Adrenal gland (tissue), 12 donors: ENCODE results near the gene PIK3R2. TPM values are rescaled to one million over a fixed set of nuclear protein-coding genes. Genes with fewer than 3 reads are reported as not detected.
"Not testable (repeated sequence)": the region's sequence is repeated elsewhere in the genome, so short reads cannot be mapped to it uniquely, and the experiment has no call there.

Experiments used
- DNase-seq, 7 donors: peaks; one replicate each; pipeline ENCODE4 v3.0.0-alpha.2; 2019 to 2020
- H3K27ac ChIP-seq, 5 donors: fragments of 200-600 bp; sonication (generic) in 4 of 5; 1 replicate in 3 of 5; 2 replicates in 2 of 5; pipeline versions ENCODE4 v1.5.1 to v1.8.0; 2016 to 2020; ENCODE audit warnings: mild to moderate bottlenecking in 1 of 5
- H3K27me3 ChIP-seq: fragments of 200-600 bp; 2 replicates; pipeline ENCODE4 v1.8.0; 2021
- H3K36me3 ChIP-seq, 2 donors: fragments of 200-600 bp; replicated peaks in 1 of 2; 1 replicate in 1 of 2; 2 replicates in 1 of 2; pipeline versions ENCODE4 v1.5.1 to v1.8.0; 2018 to 2022
- H3K4me1 ChIP-seq, 2 donors: fragments of 200-600 bp; replicated peaks in 1 of 2; 1 replicate in 1 of 2; 2 replicates in 1 of 2; pipeline versions ENCODE4 v1.5.1 to v1.8.0; 2018 to 2021
- H3K4me3 ChIP-seq, 4 donors: fragments of 200-600 bp; sonication (generic) in 3 of 4; one replicate each; pipeline ENCODE4 v1.5.1; 2016 to 2018
- H3K9me3 ChIP-seq, 3 donors: fragments of 200-600 bp; sonication (generic) in 1 of 3; replicated peaks in 1 of 3; 1 replicate in 2 of 3; 2 replicates in 1 of 3; pipeline versions ENCODE4 v1.5.1 to v1.8.0; 2016 to 2021
- CTCF ChIP-seq, 6 experiments: fragments of 450-650 bp in 4 of 6; fragments of 200-600 bp in 2 of 6; sonication (generic) in 1 of 6; IDR thresholded peaks; 1 replicate in 5 of 6; 2 replicates in 1 of 6; pipeline versions ENCODE4 v1.5.1 to v1.8.0; 2016 to 2021; ENCODE audit warnings: antibody characterized with exemption in 6 of 6, mild to moderate bottlenecking in 2 of 6, moderate library complexity in 1 of 6
- POLR2A ChIP-seq, 2 donors: fragments of 450-650 bp; IDR thresholded peaks; one replicate each; pipeline ENCODE4 v1.6.1; 2017; ENCODE audit warnings: antibody characterized with exemption in 2 of 2, mild to moderate bottlenecking in 2 of 2, moderate library complexity in 1 of 2
- WGBS, 4 donors: extraction: QIAGEN DNeasy Blood & Tissue Kit in 2 of 4; methylation state at CpG; one replicate each; pipeline versions ENCODE4 v1.1.5 to v1.1.7; 2013 to 2017; 5-methylcytosine and 5-hydroxymethylcytosine counted together
- intact Hi-C, 2 donors: fragments of 100-400 bp; cut with DNase I; formaldehyde crosslinking; loops; one replicate each; pipeline versions ENCODE4 v1.14.1 to v1.15.0; 2022 to 2023
- polyA plus RNA-seq, 3 donors: library from polyadenylated mRNA; stranded (reverse); fragments of 200-250 nt in 2 of 3; fragments of 350-450 nt in 1 of 3; fragmentation: Illumina TruSeq in 1 of 3; extraction: RNeasy Lipid Tissue Mini Kit (QIAGEN cat#74804) in 1 of 3; gene quantifications; one replicate each; pipeline ENCODE4 v1.2.3, GENCODE V29; 2013 to 2014
- total RNA-seq, 9 donors: library from RNA; depleted of rRNA in 4 of 9; stranded (reverse); fragments of >200 nt in 4 of 9; fragments of 120-200 nt in 1 of 9; fragmentation: NEBNext Ultra II Directional in 1 of 9; extraction: Animal tissue kit (Norgen Biotek cat#: 25700) in 1 of 9; gene quantifications; one replicate each; pipeline versions ENCODE4 v1.1.0 to v1.2.4, GENCODE V29; 2013 to 2023
- donor health status: healthy with polysubstance abuse.
- donor health status: Bipolar disorder and iron deficiency.
- donor health status: DM: yes; HTN: yes; CAD: no.
- donor health status: DM: no; HTN: no; CAD: no.
- donor health status: DM: no; HTN: no; CAD: no.
- donor health status: DM: yes; HTN: yes; CAD: no.

PIK3R2 gene
- total and polyA plus RNA-seq, 12 donors: 6.7 to 124 (median 58.5) TPM

GRCh38 chr19:18208098-18208951, 55.4 kb downstream of the PIK3R2 start:
- H3K4me1 ChIP-seq: peaks cover 12 to 13% of the 10 kb centered on the region in 2 donors
- no peaks in the 10 kb centered on the region for H3K27me3 ChIP-seq
- peak overlapping the region in 2 of 5 donors; percentile 59 to 62 for H3K27ac ChIP-seq
- intact Hi-C loops: no loop called here
- 14 to 24% (median 17%) methylated on average over 20 to 32 of the region's 32 CpGs for WGBS, 4 donors
- TF ChIP-seq POLR2A (IDR thresholded peaks at IDR 0.05) (no peak), CTCF (IDR thresholded peaks at IDR 0.05) (peak; percentile 13 to 64 (median 39))
- no peaks in the 10 kb centered on the region for H3K9me3 ChIP-seq
- DNase-seq: peak; percentile 43 to 77 (median 50)
- no peak overlapping the region for H3K4me3 ChIP-seq
- no peaks in the 10 kb centered on the region for H3K36me3 ChIP-seq

GRCh38 chr19:18209912-18210311, 56.9 kb downstream of the PIK3R2 start:
- not testable (repeated sequence) for H3K4me3 ChIP-seq, H3K36me3 ChIP-seq, H3K27ac ChIP-seq, H3K9me3 ChIP-seq, H3K27me3 ChIP-seq, DNase-seq
- peaks cover 8 to 11% of the 10 kb centered on the region in 2 donors for H3K4me1 ChIP-seq
- intact Hi-C loops: loop anchor here in 1 of 2 donors (5.0 kb wide), 1 partner anchor 42 kb away; no protein-coding TSS in a partner anchor
- 71 to 81% (median 75%) methylated on average over 5 of the region's 5 CpGs for WGBS, 4 donors

GRCh38 chr19:18211683-18212082, 58.7 kb downstream of the PIK3R2 start:
- TF ChIP-seq CTCF (IDR thresholded peaks at IDR 0.05): no peak
- no peak for TF ChIP-seq POLR2A (IDR thresholded peaks at IDR 0.05)
- Histone ChIP-seq H3K36me3 (no peaks in the 10 kb centered on the region), H3K27ac (no peak overlapping the region), H3K4me3 (no peak overlapping the region), H3K9me3 (no peaks in the 10 kb centered on the region), H3K4me1 (no peaks in the 10 kb centered on the region), H3K27me3 (no peaks in the 10 kb centered on the region)
- no peak for DNase-seq
- intact Hi-C loops: loop anchor here in 1 of 2 donors (5.0 kb wide), 1 partner anchor 41 kb away; no protein-coding TSS in a partner anchor
- WGBS, 4 donors: 76 to 84% (median 78%) methylated on average over 7 to 14 of the region's 14 CpGs

- no peak for DNase-seq
- no peaks in the 10 kb centered on the region for H3K36me3 ChIP-seq
- 58 to 71% (median 64%) methylated on average over 7 of the region's 7 CpGs for WGBS, 4 donors
- no peak for TF ChIP-seq CTCF (IDR thresholded peaks at IDR 0.05)
- no peak for TF ChIP-seq POLR2A (IDR thresholded peaks at IDR 0.05)
- no peak overlapping the region for H3K27ac ChIP-seq
- H3K4me1 ChIP-seq: no peaks in the 10 kb centered on the region
- no peaks in the 10 kb centered on the region for H3K27me3 ChIP-seq
- H3K9me3 ChIP-seq: no peaks in the 10 kb centered on the region
- intact Hi-C loops: loop anchor here (5.0 kb wide), 2 partner anchors 37 to 42 kb away; a partner anchor contains a TSS
- no peak overlapping the region for H3K4me3 ChIP-seq
These were observed 61.9 kb downstream of the PIK3R2 start for GRCh38 chr19:18214779-18215433.
